T-cell (primary cell): ENCODE measurements around the gene CASR. TPM values are rescaled to one million over a fixed set of nuclear protein-coding genes. Genes with fewer than 3 reads are reported as not detected.

Experiments
- ATAC-seq, 4 experiments: fragments of 200-7000 bp in 3 of 4; fragments of 150-1000 bp in 1 of 4; cut with Tn5 transposase; replicated peaks in 1 of 4; 1 replicate in 3 of 4; 2 replicates in 1 of 4; pipeline ENCODE4 v1.10.0; 2021; ENCODE audit warnings: moderate library complexity in 3 of 4, mild to moderate bottlenecking in 2 of 4, moderate number of reproducible peaks in 1 of 4
- CTCF ChIA-PET, 2 donors: fragments of 300-600 bp; sonication (Branson Sonifier 250); formaldehyde crosslinking; loops; one replicate each; lab custom pipeline; 2022; ENCODE audit warnings: antibody characterized with exemption in 2 of 2; lab: Charles Lee
- POLR2A ChIA-PET, 2 donors: fragments of 300-600 bp; sonication (Branson Sonifier 250); formaldehyde crosslinking; loops; one replicate each; lab custom pipeline; 2022; ENCODE audit warnings: antibody characterized with exemption in 2 of 2; lab: Charles Lee
- DNase-seq, 35 experiments: peaks; one replicate each; pipeline versions ENCODE4 v3.0.0 to v3.0.0-alpha.2; 2013 to 2023
- H3K27ac ChIP-seq: one replicate; pipeline ENCODE4 v1.5.1; 2013; ENCODE audit warnings: low read length
- H3K27me3 ChIP-seq, 2 experiments: replicated peaks in 1 of 2; 1 replicate in 1 of 2; 2 replicates in 1 of 2; pipeline versions ENCODE4 v1.6.1 to v1.7.0; 2013; ENCODE audit warnings: low read length in 1 of 2, mixed read lengths in 1 of 2; ENCODE audit not compliant: control insufficient read depth in 2 of 2, insufficient read depth in 2 of 2; ENCODE audit errors: extremely low read depth in 1 of 2
- H3K36me3 ChIP-seq, 2 donors: 1 replicate in 1 of 2; 2 replicates in 1 of 2; pipeline versions ENCODE4 v1.6.1 to v1.7.0; 2013; ENCODE audit warnings: low read length in 1 of 2; ENCODE audit not compliant: control insufficient read depth in 2 of 2, insufficient read depth in 1 of 2; ENCODE audit errors: extremely low read depth in 1 of 2
- H3K4me1 ChIP-seq, 2 experiments: 1 replicate in 1 of 2; 2 replicates in 1 of 2; pipeline versions ENCODE4 v1.6.1 to v1.7.0; 2013; ENCODE audit warnings: low read length in 2 of 2, mixed read lengths in 1 of 2; ENCODE audit not compliant: insufficient read depth in 2 of 2, control insufficient read depth in 1 of 2; ENCODE audit errors: extremely low read depth in 1 of 2
- H3K4me3 ChIP-seq, 2 donors: 1 replicate in 1 of 2; 2 replicates in 1 of 2; pipeline versions ENCODE4 v1.5.1 to v1.7.0; 2013; ENCODE audit warnings: mild to moderate bottlenecking in 2 of 2, low read length in 1 of 2, moderate library complexity in 1 of 2; ENCODE audit not compliant: control insufficient read depth in 1 of 2; ENCODE audit errors: extremely low read depth in 1 of 2
- H3K9me3 ChIP-seq: 2 replicates; pipeline ENCODE4 v1.7.0; 2013
- H3K27ac Mint-ChIP-seq, 2 donors: one replicate each; pipeline ENCODE4 v1.8.0; 2020 to 2021; ENCODE audit warnings: mild to moderate bottlenecking in 2 of 2, mixed read lengths in 2 of 2
- H3K27me3 Mint-ChIP-seq, 2 donors: one replicate each; pipeline ENCODE4 v1.8.0; 2021 to 2022; ENCODE audit warnings: mixed read lengths in 2 of 2
- H3K36me3 Mint-ChIP-seq: one replicate; pipeline ENCODE4 v1.8.0; 2021; ENCODE audit warnings: mixed read lengths
- H3K4me1 Mint-ChIP-seq, 3 donors: one replicate each; pipeline ENCODE4 v1.8.0; 2020 to 2022; ENCODE audit warnings: mixed read lengths in 3 of 3, mild to moderate bottlenecking in 1 of 3
- H3K4me3 Mint-ChIP-seq, 3 donors: one replicate each; pipeline ENCODE4 v1.8.0; 2020 to 2022; ENCODE audit warnings: mild to moderate bottlenecking in 3 of 3, mixed read lengths in 3 of 3, moderate library complexity in 3 of 3
- H3K9me3 Mint-ChIP-seq, 3 donors: one replicate each; pipeline ENCODE4 v1.8.0; 2020 to 2022; ENCODE audit warnings: mixed read lengths in 3 of 3
- WGBS: methylation state at CpG from one replicate; pipeline ENCODE4 v1.1.5; 2013; ENCODE audit warnings: missing lambda C conversion rate; ENCODE audit not compliant: insufficient coverage; 5-methylcytosine and 5-hydroxymethylcytosine counted together
- total RNA-seq, 35 experiments: library from RNA in 6 of 35; stranded (reverse) in 6 of 35; fragments of 120-200 nt in 1 of 35; gene quantifications; one replicate each; pipeline versions ENCODE4 v1.2.1 to v1.2.4 and lab custom pipeline; 2013 to 2026

Gene CASR
- total RNA-seq, 5 donors from 2014 or later (not counting 1 experiment from before 2014, with no cell fraction given): 0.03 to 0.21 TPM; not detected in 3

GRCh38 chr3:122284486-122284885 lies 101.0 kb downstream of the CASR start:
- Mint-ChIP-seq H3K27me3 (peaks cover 2 to 11% of the 10 kb centered on the region in 2 donors), H3K4me1 (peaks cover 0 to 6% (median 5%) of the 10 kb centered on the region in 3 donors), H3K27ac (no peak overlapping the region), H3K9me3 (no peaks in the 10 kb centered on the region), H3K4me3 (no peak overlapping the region), H3K36me3 (no peaks in the 10 kb centered on the region)
- ATAC-seq (no peak), DNase-seq (no peak)
- peaks cover 0 to 10% of the 10 kb centered on the region in 2 experiments for H3K27me3 ChIP-seq
- H3K4me1 ChIP-seq: peaks cover 0 to 5% of the 10 kb centered on the region in 2 experiments
- POLR2A ChIA-PET: no interaction called here
- CTCF ChIA-PET: no interaction called here
- no peak overlapping the region for H3K4me3 ChIP-seq
- H3K27ac ChIP-seq: no peak overlapping the region
- no peaks in the 10 kb centered on the region for H3K36me3 ChIP-seq
- H3K9me3 ChIP-seq: no peaks in the 10 kb centered on the region
- WGBS: 92% methylated on average over 20 of the region's 20 CpGs

DNA sequence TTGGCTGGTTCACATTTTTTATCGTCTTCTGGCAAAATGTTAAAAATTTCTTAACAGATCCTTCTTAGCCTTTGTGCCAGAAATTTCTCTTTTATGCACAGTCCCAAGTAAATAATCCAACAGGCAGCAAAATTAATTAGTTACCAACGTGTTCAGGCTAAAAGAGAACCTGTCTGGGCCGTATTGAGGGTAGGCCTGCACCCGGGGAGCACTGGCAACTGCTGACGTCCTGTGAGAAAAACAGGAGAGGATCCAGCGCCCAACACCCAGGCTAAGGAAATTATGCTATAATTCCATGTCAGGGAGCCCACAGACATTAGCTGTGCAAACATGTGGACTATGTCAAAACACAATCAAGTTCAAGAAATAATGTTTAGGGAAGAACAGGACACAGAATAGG lies 110.9 kb downstream of the CASR start:
- peaks cover 0 to 11% of the 10 kb centered on the region in 2 experiments for H3K4me1 ChIP-seq
- no peaks in the 10 kb centered on the region for H3K9me3 ChIP-seq
- CTCF ChIA-PET: interaction anchor here in 1 of 2 donors (1.4 kb wide), 1 partner anchor 12 kb away, joined by 3 read pairs; no protein-coding TSS in a partner anchor
- Mint-ChIP-seq H3K4me3 (no peak overlapping the region), H3K27ac (no peak overlapping the region), H3K36me3 (no peaks in the 10 kb centered on the region), H3K9me3 (no peaks in the 10 kb centered on the region), H3K4me1 (peaks cover 0 to 21% (median 19%) of the 10 kb centered on the region in 3 donors), H3K27me3 (no peaks in the 10 kb centered on the region)
- 76% methylated on average over 5 of the region's 6 CpGs for WGBS
- no peaks in the 10 kb centered on the region for H3K27me3 ChIP-seq
- H3K36me3 ChIP-seq: no peaks in the 10 kb centered on the region
- ATAC-seq (no peak), DNase-seq (no peak)
- H3K27ac ChIP-seq: no peak overlapping the region
- H3K4me3 ChIP-seq: no peak overlapping the region
- POLR2A ChIA-PET: no interaction called here

- ChIA-PET POLR2A (interaction anchor here in 1 of 2 donors (0.6 kb wide), 1 partner anchor 27 kb away, joined by 3 read pairs; no protein-coding TSS in a partner anchor), CTCF (interaction anchor here (1.2 to 1.3 kb wide), 2 partner anchors 20 to 194 kb away, joined by 3 to 5 read pairs; no protein-coding TSS in a partner anchor)
- H3K4me1 ChIP-seq: peaks cover 0 to 7% of the 10 kb centered on the region in 2 experiments
- no peaks in the 10 kb centered on the region for H3K9me3 ChIP-seq
- Mint-ChIP-seq H3K9me3 (peaks cover 0 to 2% (median 0%) of the 10 kb centered on the region in 3 donors), H3K4me3 (no peak overlapping the region), H3K4me1 (peaks cover 0 to 17% (median 15%) of the 10 kb centered on the region in 3 donors), H3K27me3 (no peaks in the 10 kb centered on the region), H3K27ac (no peak overlapping the region), H3K36me3 (no peaks in the 10 kb centered on the region)
- no peaks in the 10 kb centered on the region for H3K27me3 ChIP-seq
- ATAC-seq (peak in 2 of 4 experiments; percentile 41 to 70), DNase-seq (peak in 1 of 35 experiments; percentile 12)
- H3K36me3 ChIP-seq: no peaks in the 10 kb centered on the region
- no peak overlapping the region for H3K4me3 ChIP-seq
- WGBS: 100% methylated on average over 2 of the region's 5 CpGs
- H3K27ac ChIP-seq: no peak overlapping the region
Measured at GRCh38 chr3:122295266-122296062, 112.0 kb downstream of the CASR start.

DNA sequence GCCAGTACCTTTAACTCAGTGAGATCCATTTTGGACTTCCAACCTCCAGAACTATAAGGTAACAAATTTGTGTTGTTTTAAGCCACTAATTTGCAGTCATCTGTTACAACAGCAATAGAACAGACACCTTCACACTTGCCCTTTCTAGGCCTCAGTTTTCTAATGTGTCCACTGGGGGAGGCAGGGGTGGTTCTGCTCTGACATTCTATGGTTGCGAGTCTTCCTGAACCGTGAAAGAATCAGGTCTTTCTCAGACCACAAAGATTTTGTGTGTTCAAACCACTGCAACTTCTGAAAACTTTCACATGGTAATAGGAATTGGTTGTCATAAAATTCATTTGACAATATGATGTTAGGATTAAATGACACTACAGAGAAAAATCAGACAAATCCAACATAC lies 114.8 kb downstream of the CASR start:
- DNase-seq: peak in 2 of 35 experiments; percentile 3 to 21
- no peaks in the 10 kb centered on the region for H3K36me3 ChIP-seq
- POLR2A ChIA-PET: no interaction called here
- H3K27me3 Mint-ChIP-seq: no peaks in the 10 kb centered on the region
- CTCF ChIA-PET: no interaction called here
- H3K9me3 Mint-ChIP-seq: peaks cover 0 to 4% (median 0%) of the 10 kb centered on the region in 3 donors
- H3K4me3 ChIP-seq: no peak overlapping the region
- peaks cover 0 to 7% of the 10 kb centered on the region in 2 experiments for H3K4me1 ChIP-seq
- H3K27ac ChIP-seq: no peak overlapping the region
- ATAC-seq: no peak
- H3K4me1 Mint-ChIP-seq: peaks cover 0 to 17% (median 15%) of the 10 kb centered on the region in 3 donors
- WGBS: no CpG with 5 or more reads among the region's 2 CpGs
- no peak overlapping the region for H3K27ac Mint-ChIP-seq
- no peaks in the 10 kb centered on the region for H3K36me3 Mint-ChIP-seq
- no peaks in the 10 kb centered on the region for H3K27me3 ChIP-seq
- H3K9me3 ChIP-seq: no peaks in the 10 kb centered on the region
- H3K4me3 Mint-ChIP-seq: no peak overlapping the region

DNA sequence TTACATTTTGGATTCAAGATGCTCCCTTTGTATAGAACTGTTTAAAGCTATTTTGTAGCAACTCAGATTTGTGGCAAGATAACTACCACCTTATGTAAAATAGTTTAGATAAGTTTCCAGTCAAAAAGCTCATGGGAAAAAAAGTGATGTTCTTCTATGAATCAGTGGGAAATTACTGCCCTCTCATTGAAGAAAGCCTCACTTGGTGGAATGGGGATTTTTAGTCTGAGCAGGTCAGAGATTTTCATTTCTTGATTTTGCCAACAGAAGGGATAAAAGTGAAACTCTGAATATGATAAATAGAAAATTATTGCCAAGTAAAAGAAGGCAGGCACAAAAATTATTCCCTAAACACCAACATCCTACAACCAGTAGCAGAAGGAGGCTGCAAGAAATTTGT lies 115.7 kb downstream of the CASR start:
- Histone ChIP-seq H3K9me3 (no peaks in the 10 kb centered on the region), H3K36me3 (no peaks in the 10 kb centered on the region), H3K27ac (no peak overlapping the region), H3K27me3 (no peaks in the 10 kb centered on the region), H3K4me3 (no peak overlapping the region), H3K4me1 (peaks cover 0 to 7% of the 10 kb centered on the region in 2 experiments)
- H3K9me3 Mint-ChIP-seq: peaks cover 0 to 4% (median 0%) of the 10 kb centered on the region in 3 donors
- ChIA-PET CTCF (interaction anchor here in 1 of 2 donors (0.9 to 2.5 kb wide), 5 partner anchors 8 to 198 kb away, joined by 3 to 45 read pairs (median 3); no protein-coding TSS in a partner anchor), POLR2A (no interaction called here)
- H3K27me3 Mint-ChIP-seq: peaks cover 0 to 4% of the 10 kb centered on the region in 2 donors
- DNase-seq (no peak), ATAC-seq (no peak)
- H3K36me3 Mint-ChIP-seq: no peaks in the 10 kb centered on the region
- no peak overlapping the region for H3K4me3 Mint-ChIP-seq
- H3K27ac Mint-ChIP-seq: no peak overlapping the region
- H3K4me1 Mint-ChIP-seq: peaks cover 0 to 17% (median 12%) of the 10 kb centered on the region in 3 donors

GRCh38 chr3:122299872-122300460 lies 116.5 kb downstream of the CASR start:
- CTCF ChIA-PET: interaction anchor here (0.6 to 2.5 kb wide), 5 partner anchors 14 to 220 kb away, joined by 3 to 45 read pairs (median 3); no protein-coding TSS in a partner anchor
- peaks cover 0 to 17% (median 12%) of the 10 kb centered on the region in 3 donors for H3K4me1 Mint-ChIP-seq
- peak in 24 of 35 experiments; percentile 7 to 74 (median 21) for DNase-seq
- no peak overlapping the region for H3K27ac ChIP-seq
- no peak overlapping the region for H3K4me3 Mint-ChIP-seq
- peaks cover 0 to 7% of the 10 kb centered on the region in 2 experiments for H3K4me1 ChIP-seq
- H3K27me3 ChIP-seq: no peaks in the 10 kb centered on the region
- H3K27me3 Mint-ChIP-seq: peaks cover 0 to 4% of the 10 kb centered on the region in 2 donors
- WGBS: 87% methylated on average over 10 of the region's 12 CpGs
- no peaks in the 10 kb centered on the region for H3K9me3 ChIP-seq
- H3K4me3 ChIP-seq: no peak overlapping the region
- peak in 1 of 4 experiments; percentile 40 for ATAC-seq
- H3K9me3 Mint-ChIP-seq: peaks cover 0 to 4% (median 0%) of the 10 kb centered on the region in 3 donors
- no peak overlapping the region for H3K27ac Mint-ChIP-seq
- POLR2A ChIA-PET: interaction anchor here (0.5 to 1.0 kb wide), 2 partner anchors 109 to 198 kb away, joined by 3 read pairs; no protein-coding TSS in a partner anchor
- no peaks in the 10 kb centered on the region for H3K36me3 Mint-ChIP-seq
- H3K36me3 ChIP-seq: no peaks in the 10 kb centered on the region
